Gastroesophageal sphincter (tissue), 4 donors: ENCODE data around the gene PCMT1. TPM values are rescaled to one million over a fixed set of nuclear protein-coding genes. Genes with fewer than 3 reads are reported as not detected.

Experiments
- ATAC-seq: fragments of 150-250 bp; one replicate; pipeline ENCODE4 v1.9.1; 2016; ENCODE audit warnings: mild to moderate bottlenecking, moderate library complexity
- H3K27ac ChIP-seq, 4 donors: fragments of 200-600 bp; sonication (generic) in 3 of 4; 1 replicate in 3 of 4; 2 replicates in 1 of 4; pipeline ENCODE4 v1.5.1; 2016 to 2019
- H3K27me3 ChIP-seq: fragments of 200-600 bp; sonication (generic); one replicate; pipeline ENCODE4 v1.5.1; 2019
- H3K36me3 ChIP-seq, 2 donors: fragments of 200-600 bp; sonication (generic); one replicate each; pipeline ENCODE4 v1.5.1; 2019; ENCODE audit warnings: control low read depth in 1 of 2
- H3K4me1 ChIP-seq, 3 donors: fragments of 200-600 bp; sonication (generic); 1 replicate in 2 of 3; 2 replicates in 1 of 3; pipeline ENCODE4 v1.5.1; 2016 to 2019; ENCODE audit warnings: control low read depth in 2 of 3
- H3K4me3 ChIP-seq, 2 donors: fragments of 200-600 bp; sonication (generic); one replicate each; pipeline ENCODE4 v1.5.1; 2019; ENCODE audit warnings: mild to moderate bottlenecking in 1 of 2, moderate library complexity in 1 of 2
- H3K9me3 ChIP-seq, 3 donors: fragments of 200-600 bp; sonication (generic); one replicate each; pipeline ENCODE4 v1.5.1; 2017 to 2019; ENCODE audit warnings: control low read depth in 2 of 3
- CTCF ChIP-seq, 4 experiments: fragments of 200-600 bp in 2 of 4; fragments of 450-650 bp in 2 of 4; sonication (generic) in 1 of 4; IDR thresholded peaks; one replicate each; pipeline ENCODE4 v1.5.1; 2017 to 2019; ENCODE audit warnings: antibody characterized with exemption in 4 of 4, mild to moderate bottlenecking in 2 of 4, moderate library complexity in 2 of 4
- EP300 ChIP-seq: sonication (generic); formaldehyde crosslinking; IDR thresholded peaks from one replicate; pipeline ENCODE4 v1.6.1; 2017; ENCODE audit warnings: antibody characterized with exemption, mild to moderate bottlenecking
- POLR2A ChIP-seq, 2 donors: fragments of 450-650 bp; IDR thresholded peaks; one replicate each; pipeline ENCODE4 v1.6.1; 2017; ENCODE audit warnings: antibody characterized with exemption in 2 of 2, mild to moderate bottlenecking in 2 of 2, moderate library complexity in 1 of 2
- POLR2AphosphoS5 ChIP-seq: sonication (generic); formaldehyde crosslinking; IDR thresholded peaks from one replicate; pipeline ENCODE4 v1.6.1; 2017; ENCODE audit warnings: antibody characterized with exemption
- WGBS, 2 donors: methylation state at CpG; one replicate each; pipeline ENCODE4 v1.1.5; 2018; ENCODE audit warnings: low coverage in 1 of 2; 5-methylcytosine and 5-hydroxymethylcytosine counted together
- total RNA-seq, 4 donors: library from RNA; depleted of rRNA; stranded (reverse); fragments of >200 nt; gene quantifications; one replicate each; pipeline ENCODE4 v1.1.0, GENCODE V29; 2016

Gene PCMT1
- total RNA-seq, 4 donors from 2014 or later: 105 to 140 (median 120) TPM

GRCh38 chr6:149754548-149754947 is 5.0 kb downstream of the PCMT1 start:
- no peak overlapping the region for H3K27ac ChIP-seq
- H3K9me3 ChIP-seq: no peaks in the 10 kb centered on the region
- TF ChIP-seq EP300 (no peak), POLR2AphosphoS5 (no peak), CTCF (IDR thresholded peaks at IDR 0.05) (no peak), POLR2A (IDR thresholded peaks at IDR 0.05) (no peak)
- H3K4me3 ChIP-seq: no peak overlapping the region
- no peak for ATAC-seq
- no peaks in the 10 kb centered on the region for H3K27me3 ChIP-seq
- H3K36me3 ChIP-seq: no peaks in the 10 kb centered on the region
- H3K4me1 ChIP-seq: peaks cover 0 to 58% (median 12%) of the 10 kb centered on the region in 3 donors
- WGBS, 2 donors: 83 to 84% methylated on average over 4 of the region's 4 CpGs

GRCh38 chr6:149755300-149756260 is 6.0 kb downstream of the PCMT1 start:
- no peak overlapping the region for H3K27ac ChIP-seq
- peaks cover 0 to 52% (median 11%) of the 10 kb centered on the region in 3 donors for H3K4me1 ChIP-seq
- 81 to 85% methylated on average over 9 of the region's 9 CpGs for WGBS, 2 donors

GRCh38 chr6:149756261-149756636 is 6.7 kb downstream of the PCMT1 start:
- TF ChIP-seq POLR2AphosphoS5: no peak
- TF ChIP-seq EP300: no peak
- no peak for TF ChIP-seq CTCF (IDR thresholded peaks at IDR 0.05)
- no peak for TF ChIP-seq POLR2A (IDR thresholded peaks at IDR 0.05)
- no peak overlapping the region for H3K4me3 ChIP-seq
- no peaks in the 10 kb centered on the region for H3K27me3 ChIP-seq
- no peaks in the 10 kb centered on the region for H3K9me3 ChIP-seq
- peaks cover 0 to 12% of the 10 kb centered on the region in 2 donors for H3K36me3 ChIP-seq
- no peak overlapping the region for H3K27ac ChIP-seq
- peaks cover 0 to 46% (median 4%) of the 10 kb centered on the region in 3 donors for H3K4me1 ChIP-seq
- WGBS, 2 donors: 70% methylated on average over 7 of the region's 7 CpGs; no CpG with 5 or more reads in 1 of the 2 donors
- ATAC-seq: no peak

More at GRCh38 chr6:149755300-149756260, 6.0 kb downstream of the PCMT1 start:
- no peak overlapping the region for H3K4me3 ChIP-seq
- peaks cover 0 to 10% of the 10 kb centered on the region in 2 donors for H3K36me3 ChIP-seq
- TF ChIP-seq POLR2A (IDR thresholded peaks at IDR 0.05): no peak
- no peak for TF ChIP-seq POLR2AphosphoS5
- no peak for TF ChIP-seq EP300
- TF ChIP-seq CTCF (IDR thresholded peaks at IDR 0.05): no peak
- no peaks in the 10 kb centered on the region for H3K9me3 ChIP-seq
- no peaks in the 10 kb centered on the region for H3K27me3 ChIP-seq
- ATAC-seq: no peak

GRCh38 chr6:149761438-149761837 is 11.9 kb downstream of the PCMT1 start:
- TF ChIP-seq POLR2AphosphoS5: no peak
- TF ChIP-seq EP300: no peak
- TF ChIP-seq POLR2A (IDR thresholded peaks at IDR 0.05): no peak
- TF ChIP-seq CTCF (IDR thresholded peaks at IDR 0.05): no peak
- ATAC-seq: no peak
- no peaks in the 10 kb centered on the region for H3K9me3 ChIP-seq

More at GRCh38 chr6:149761438-149761837, 11.9 kb downstream of the PCMT1 start:
- Histone ChIP-seq H3K27ac (no peak overlapping the region), H3K4me1 (peaks cover 0 to 13% (median 0%) of the 10 kb centered on the region in 3 donors), H3K4me3 (no peak overlapping the region), H3K36me3 (peaks cover 0 to 21% of the 10 kb centered on the region in 2 donors), H3K27me3 (no peaks in the 10 kb centered on the region)
- WGBS, 2 donors: 88% methylated on average over 1 of the region's 1 CpG; no CpG with 5 or more reads in 1 of the 2 donors
